Embryonic facial prominence (tissue), 1 donor: ENCODE measurements around the gene OLFML3.

Source experiments
- DNase-seq: peaks from one replicate; pipeline ENCODE4 v3.0.0-alpha.2; 2016; ENCODE audit errors: extremely low spot score

OLFML3 gene

DNA sequence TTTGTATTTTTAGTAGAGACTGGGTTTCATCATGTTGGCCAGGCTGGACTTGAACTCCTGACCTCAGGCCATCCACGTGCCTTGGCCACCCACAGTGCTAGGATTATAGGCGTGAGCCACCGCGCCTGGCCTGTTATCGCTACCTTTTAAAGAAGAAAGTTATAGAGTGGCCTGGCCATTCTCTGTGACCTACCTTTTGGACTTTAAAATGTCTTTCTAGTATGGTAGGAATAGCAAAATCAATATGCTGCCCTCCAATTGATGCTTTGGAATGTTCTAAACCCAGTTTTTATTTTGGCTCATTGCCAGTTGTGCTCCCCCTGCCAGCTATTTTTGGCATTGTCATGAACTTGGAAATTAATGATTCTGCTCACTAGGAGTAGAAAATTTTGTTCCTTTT, 30.3 kb upstream of the OLFML3 start:
- DNase-seq, result no peak

DNA sequence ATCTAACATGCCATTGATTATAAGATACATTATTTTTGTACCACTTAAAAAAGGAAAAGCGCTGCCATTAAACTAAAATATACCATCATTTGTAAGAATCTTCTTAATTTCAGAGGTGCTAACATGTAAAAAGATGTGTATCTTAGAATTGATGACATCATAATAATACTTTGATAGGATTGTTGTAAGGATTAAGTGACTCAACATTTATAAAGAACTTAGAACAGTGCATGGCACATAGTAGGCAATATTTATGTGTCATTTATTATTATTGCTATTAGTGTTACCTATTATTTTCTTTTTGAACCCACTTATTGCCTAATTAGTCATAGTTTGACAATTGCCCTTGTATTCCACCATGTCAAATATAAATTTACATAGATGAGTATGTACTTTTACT, 28.4 kb upstream of the OLFML3 start:
- DNase-seq, result no peak

DNA sequence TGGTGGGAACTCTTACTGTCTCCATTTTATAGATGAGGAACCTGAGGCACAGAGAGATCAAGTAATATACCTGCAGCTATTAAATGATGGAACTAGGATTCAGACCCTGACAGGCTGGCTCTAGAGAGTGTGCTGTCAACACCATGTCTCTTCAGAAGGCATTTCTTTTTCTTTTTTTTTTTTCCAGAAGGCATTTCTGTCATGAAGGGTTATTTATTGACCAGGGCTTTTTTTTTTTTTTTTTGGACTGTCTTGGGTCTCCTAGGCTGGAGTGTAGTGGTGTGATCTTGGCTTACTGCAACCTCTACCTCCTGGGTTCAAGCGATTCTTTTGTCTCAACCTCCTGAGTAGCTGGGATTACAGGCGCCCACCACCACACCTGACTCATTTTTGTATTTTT, 27.6 kb upstream of the OLFML3 start:
- DNase-seq, result no peak

DNA sequence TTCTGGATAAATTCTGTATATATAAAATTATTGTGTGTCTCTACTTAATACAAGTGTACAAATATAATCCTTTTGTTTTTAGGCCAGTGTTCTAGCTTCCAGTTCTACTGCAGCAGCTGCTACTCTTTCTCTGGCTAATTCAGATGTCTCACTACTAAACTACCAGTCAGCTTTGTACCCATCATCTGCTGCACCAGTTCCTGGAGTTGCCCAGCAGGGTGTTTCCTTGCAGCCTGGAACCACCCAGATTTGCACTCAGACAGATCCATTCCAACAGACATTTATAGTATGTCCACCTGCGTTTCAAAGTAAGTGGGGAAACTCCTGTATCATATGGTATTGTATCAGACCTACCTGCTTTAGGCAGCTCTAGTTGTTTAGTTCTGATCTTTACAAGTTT, 21.3 kb upstream of the OLFML3 start:
- DNase-seq, result no peak

DNA sequence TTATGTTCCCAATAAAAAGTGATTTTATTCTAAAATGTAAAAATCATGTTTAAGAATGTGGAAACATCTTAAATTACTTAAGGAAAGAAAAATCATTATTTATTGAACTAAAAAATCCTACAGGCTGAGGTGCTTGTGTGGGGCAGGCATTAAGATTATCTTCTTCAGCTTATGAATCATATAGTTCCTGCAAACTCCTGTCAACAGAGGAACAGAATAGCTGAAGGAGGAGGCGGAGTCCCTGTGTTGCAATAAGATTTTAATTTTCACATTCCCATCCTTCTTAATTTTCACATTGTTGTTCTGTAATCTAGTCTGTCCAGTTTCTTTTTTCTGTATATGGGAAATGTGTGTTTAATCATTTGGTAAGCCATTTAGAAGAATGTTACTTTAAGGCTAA, 20.6 kb upstream of the OLFML3 start:
- DNase-seq, result no peak

DNA sequence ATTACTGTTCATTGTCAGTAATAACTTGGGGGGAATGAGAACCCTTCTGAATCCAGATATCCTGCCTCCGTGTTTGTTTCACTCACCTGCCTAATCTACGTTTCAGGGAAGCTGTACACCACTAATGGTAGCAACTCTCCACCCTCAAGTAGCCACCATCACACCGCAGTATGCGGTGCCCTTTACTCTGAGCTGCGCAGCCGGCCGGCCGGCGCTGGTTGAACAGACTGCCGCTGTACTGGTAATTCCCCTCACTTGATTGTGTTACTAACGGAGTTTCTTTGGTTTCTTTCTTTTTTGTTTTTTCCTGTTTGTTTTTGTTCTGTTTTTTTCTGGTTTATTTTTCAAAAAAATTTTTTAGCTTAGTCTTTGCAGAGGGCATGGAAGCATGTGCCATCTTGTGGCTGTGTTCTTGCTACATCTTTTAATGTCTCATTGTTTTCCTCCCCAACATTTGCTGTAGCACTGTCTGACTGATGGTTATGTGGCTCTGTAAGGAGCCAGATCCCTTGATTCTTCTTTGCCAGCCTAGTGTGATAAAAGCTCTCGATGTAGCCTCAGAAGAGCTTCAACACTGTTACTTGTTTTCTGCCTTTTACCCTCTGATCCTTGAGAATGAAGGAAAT, 15.9 kb upstream of the OLFML3 start:
- DNase-seq, result no peak

DNA sequence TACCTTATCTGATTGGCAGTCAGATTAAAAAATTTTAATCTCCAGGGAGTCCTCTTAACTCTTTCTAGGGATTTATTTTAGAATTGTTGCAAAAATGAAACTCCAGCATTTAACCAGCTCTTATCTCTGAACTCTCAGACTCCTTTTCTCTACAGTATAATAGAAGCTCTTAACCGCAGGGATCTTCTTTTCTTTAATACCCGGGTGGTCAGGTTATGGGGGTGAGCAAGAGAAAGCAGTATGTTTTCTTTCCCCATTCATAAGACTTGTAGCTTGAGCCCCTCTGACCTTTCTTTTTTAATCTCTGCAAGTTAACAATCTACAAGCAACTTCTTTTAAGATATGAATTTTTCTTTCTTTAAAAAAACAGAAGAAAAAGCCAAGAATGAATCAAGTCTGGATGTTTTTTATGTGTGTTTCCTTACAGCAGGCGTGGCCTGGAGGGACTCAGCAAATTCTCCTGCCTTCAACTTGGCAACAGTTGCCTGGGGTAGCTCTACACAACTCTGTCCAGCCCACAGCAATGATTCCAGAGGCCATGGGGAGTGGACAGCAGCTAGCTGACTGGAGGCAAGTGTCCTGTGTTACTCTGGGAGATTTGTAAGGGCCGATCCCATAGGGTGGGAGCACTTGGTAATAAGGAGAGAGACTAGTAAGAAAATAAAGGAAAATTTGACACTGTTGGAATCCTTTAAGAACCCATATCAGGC, 13.4 kb upstream of the OLFML3 start:
- DNase-seq, result no peak

DNA sequence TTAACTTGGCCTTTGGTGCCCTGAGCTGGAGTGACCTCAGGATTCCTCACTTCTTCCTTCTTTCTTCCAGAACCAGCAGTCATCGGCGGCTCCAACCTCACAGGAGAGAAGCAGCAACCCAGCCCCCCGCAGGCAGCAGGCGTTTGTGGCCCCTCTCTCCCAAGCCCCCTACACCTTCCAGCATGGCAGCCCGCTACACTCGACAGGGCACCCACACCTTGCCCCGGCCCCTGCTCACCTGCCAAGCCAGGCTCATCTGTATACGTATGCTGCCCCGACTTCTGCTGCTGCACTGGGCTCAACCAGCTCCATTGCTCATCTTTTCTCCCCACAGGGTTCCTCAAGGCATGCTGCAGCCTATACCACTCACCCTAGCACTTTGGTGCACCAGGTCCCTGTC, 6.3 kb upstream of the OLFML3 start:
- DNase-seq, result no peak

DNA sequence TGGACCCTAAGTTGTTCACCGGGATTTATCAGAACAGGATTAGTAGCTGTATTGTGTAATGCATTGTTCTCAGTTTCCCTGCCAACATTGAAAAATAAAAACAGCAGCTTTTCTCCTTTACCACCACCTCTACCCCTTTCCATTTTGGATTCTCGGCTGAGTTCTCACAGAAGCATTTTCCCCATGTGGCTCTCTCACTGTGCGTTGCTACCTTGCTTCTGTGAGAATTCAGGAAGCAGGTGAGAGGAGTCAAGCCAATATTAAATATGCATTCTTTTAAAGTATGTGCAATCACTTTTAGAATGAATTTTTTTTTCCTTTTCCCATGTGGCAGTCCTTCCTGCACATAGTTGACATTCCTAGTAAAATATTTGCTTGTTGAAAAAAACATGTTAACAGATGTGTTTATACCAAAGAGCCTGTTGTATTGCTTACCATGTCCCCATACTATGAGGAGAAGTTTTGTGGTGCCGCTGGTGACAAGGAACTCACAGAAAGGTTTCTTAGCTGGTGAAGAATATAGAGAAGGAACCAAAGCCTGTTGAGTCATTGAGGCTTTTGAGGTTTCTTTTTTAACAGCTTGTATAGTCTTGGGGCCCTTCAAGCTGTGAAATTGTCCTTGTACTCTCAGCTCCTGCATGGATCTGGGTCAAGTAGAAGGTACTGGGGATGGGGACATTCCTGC, 3.9 kb upstream of the OLFML3 start:
- no peak for DNase-seq

DNA sequence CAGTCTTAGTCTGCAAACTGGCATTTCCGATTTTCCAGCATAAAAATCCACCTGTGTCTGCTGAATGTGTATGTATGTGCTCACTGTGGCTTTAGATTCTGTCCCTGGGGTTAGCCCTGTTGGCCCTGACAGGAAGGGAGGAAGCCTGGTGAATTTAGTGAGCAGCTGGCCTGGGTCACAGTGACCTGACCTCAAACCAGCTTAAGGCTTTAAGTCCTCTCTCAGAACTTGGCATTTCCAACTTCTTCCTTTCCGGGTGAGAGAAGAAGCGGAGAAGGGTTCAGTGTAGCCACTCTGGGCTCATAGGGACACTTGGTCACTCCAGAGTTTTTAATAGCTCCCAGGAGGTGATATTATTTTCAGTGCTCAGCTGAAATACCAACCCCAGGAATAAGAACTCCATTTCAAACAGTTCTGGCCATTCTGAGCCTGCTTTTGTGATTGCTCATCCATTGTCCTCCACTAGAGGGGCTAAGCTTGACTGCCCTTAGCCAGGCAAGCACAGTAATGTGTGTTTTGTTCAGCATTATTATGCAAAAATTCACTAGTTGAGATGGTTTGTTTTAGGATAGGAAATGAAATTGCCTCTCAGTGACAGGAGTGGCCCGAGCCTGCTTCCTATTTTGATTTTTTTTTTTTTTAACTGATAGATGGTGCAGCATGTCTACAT, 2.5 kb upstream of the OLFML3 start:
- DNase-seq, result no peak

DNA sequence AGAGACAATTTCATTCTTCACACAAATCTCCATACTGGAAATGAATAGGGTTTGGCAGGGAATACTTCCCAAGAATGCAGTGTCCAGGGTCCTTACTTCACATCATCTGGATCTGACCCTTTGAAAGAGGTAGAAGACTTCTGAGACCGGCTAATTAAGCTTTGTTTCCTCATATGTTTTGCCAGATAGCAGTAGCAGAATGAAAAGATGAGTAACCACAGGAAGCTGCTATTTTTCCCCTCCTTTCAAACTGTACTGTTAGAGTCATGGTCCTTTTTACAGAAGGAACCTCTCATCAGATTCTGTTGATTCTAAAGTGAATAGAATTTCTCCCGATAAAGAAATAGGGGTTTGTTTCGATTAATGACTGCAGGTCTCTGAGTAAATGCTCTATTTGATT, 1.4 kb upstream of the OLFML3 start:
- no peak for DNase-seq

DNA sequence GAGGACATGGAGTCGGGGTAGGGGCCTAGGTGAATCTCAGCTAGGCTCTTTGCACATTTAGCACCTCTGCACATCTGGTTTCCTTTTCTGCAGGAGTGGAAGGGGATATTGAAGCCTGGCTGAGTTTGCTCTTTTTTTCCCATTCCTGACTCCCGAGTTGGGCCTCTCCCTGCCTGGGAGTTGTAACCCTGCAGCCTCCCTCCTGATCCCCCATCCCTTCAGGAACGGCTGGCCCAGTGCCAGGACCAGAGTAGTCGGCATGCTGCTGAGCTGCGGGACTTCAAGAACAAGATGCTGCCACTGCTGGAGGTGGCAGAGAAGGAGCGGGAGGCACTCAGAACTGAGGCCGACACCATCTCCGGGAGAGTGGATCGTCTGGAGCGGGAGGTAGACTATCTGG, 836 bp downstream of the OLFML3 start:
- peak; percentile 70 for DNase-seq

DNA sequence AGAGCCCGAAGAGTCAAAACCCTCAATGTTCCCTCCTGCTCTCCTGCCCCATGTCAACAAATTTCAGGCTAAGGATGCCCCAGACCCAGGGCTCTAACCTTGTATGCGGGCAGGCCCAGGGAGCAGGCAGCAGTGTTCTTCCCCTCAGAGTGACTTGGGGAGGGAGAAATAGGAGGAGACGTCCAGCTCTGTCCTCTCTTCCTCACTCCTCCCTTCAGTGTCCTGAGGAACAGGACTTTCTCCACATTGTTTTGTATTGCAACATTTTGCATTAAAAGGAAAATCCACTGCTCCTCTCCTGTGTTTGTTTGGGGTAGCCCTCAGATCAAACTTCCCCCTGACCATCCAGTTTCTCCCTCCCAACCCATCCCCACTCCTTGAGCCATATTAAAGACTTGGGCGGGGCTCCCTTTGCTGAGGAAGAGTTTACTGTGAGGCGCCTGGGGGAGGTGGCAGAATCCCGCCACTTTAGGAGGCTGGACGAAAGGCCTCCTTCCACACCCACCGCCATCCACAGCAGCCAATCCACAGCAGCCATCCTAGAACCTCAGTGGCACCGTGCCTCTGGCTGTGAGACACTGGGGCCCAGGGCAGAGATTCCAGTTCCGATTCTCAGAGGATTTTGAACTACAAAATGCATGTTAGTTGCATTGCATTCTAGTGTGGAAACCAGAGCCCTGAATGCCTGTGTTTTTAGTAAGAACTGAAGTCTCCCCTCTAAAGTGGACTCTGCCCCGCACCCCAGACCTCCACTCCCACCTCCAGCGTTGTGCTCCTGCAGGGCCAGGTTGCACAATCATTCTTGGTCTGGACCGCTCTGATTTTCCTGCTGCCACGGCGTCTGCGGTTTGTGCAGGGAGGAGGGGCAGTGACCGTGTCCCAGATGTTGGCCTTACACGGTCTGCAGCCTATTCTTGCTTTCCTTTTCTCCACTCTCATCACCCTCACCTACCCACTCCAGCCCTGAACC, 3.0 kb downstream of the OLFML3 start:
- DNase-seq, result no peak

DNA sequence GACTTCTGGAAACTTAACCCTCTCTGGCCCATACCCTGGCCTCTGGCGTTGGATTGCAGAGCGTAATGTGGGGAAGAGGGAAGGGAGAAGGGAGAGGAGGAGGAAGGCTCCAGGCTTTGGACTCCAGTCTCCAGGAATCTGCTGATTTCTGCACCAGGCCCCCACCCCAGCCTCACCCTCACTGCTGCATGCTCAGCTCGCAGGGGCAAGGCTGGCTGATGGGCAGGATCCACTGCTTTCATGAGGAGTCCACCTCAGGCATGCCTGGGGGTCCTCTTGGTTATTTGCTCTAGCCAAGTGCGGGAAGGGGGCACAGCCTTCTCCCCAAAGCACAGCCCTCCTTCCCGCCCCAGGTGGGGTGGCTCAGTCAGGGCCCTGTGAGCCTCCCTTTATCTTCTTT, 3.7 kb downstream of the OLFML3 start:
- DNase-seq, result no peak

DNA sequence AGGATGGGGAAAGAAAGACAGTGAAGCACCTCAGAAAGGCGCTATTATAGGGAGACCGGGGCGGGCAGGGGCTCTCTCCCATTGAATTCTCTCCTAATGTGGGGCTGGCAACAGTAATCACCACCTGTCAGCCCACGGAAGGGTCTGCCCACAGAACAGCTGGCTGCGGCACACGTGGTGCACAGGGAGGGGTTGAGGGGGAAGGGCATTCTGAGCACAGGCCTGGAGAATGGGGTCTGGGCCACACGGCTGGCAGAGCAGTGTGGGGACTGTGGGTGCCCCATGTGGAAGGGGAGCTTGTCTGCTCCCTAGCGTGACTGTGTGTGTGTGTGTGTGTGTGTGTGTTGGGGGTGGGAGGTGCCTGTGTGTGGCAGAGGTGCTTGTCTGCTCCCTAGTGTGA, 4.1 kb downstream of the OLFML3 start:
- DNase-seq, result no peak

DNA sequence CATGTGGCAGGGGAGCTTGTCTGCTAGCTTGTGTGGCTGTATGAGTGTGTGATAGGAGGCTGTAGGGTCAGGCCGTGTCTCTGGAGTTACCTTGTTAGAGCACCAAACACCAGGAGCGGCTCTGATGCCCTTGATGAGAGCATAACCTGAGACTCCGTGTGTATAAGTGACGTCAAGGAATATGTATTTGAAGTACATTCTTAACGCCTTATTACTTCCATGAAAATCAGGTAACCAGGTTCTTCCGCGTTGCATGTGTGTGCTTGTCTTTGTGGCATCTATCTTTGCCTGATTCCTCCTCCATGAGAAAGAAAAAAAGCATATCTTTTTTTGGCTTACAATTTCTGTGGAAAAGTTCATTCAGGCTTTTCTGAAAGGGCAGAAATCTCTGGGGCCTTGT, 4.6 kb downstream of the OLFML3 start:
- DNase-seq, result no peak

DNA sequence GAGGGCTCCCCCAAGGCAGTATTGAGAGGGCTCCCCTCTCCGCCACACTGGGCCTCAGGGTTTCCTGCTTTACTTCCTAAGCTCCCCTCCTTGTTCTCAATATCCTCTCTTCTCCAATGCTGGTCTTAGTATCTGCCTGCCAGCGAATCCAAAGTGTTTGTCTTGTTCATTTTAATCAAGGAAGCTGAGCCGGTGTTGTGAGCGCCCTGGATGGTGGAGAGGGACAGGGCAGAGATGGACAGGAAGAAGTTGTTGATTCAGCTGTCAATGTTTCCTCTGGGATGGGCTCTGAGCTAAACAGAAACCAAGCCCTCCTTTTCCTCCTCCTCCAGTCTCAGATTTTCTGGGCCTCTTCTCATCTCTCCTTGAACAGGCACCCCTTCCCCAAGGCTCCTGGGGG, 5.4 kb downstream of the OLFML3 start:
- no peak for DNase-seq

DNA sequence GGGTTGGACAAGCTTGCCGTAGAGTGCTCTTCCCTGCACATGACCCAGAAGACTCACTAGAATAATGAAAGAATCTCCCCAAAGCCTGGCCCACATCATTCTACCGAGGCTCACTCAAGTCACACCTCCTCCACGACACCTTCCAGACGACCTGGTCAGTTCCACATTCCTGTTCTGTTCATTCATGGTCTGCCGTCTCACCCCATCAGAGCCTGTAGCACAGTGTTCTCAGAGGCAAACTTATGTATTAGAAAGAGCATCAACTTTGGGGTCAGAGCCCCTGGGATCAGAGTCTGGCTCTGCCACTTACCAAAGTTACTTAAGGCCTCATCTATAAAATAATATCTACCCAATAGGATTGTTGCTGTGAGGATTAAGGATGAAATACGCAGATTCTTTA, 7.5 kb downstream of the OLFML3 start:
- no peak for DNase-seq

DNA sequence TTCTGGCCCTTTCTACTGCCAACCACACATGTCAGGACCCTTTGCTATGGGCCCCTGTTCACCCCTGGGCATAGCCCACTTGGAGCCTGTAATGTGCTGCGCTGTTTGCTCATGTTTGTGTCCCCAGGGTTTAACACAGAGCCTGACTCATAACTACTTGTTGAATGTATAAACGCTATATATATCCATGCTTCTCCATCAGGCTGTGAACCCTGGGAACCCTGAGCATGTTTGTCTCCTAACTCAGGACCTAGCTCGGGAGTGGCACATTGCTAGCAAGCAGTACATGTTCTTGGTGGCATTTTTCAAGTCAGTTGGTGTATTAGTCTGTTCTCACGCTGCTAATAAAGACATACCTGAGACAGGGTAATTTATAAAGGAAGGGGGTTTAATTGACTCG, 8.0 kb downstream of the OLFML3 start:
- DNase-seq, result no peak

DNA sequence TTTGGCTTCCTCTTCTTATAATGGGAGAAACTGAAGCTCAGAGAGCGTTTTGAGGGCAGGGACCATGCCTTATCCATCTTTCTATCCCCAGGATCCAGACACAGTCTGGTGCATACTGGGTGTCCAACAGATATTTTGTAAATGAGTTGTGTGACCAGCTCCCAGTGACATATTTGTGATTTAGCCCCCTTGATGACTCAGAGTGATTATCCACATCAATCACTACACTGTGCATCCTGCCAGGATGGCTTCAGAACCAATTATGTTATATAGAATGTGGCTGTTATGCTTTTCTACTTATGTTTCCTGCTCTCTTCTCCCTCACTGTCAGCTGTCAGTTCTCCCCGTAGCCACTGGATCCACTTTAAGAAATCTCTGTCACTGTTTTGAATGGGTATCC, 11.3 kb downstream of the OLFML3 start:
- DNase-seq, result no peak

DNA sequence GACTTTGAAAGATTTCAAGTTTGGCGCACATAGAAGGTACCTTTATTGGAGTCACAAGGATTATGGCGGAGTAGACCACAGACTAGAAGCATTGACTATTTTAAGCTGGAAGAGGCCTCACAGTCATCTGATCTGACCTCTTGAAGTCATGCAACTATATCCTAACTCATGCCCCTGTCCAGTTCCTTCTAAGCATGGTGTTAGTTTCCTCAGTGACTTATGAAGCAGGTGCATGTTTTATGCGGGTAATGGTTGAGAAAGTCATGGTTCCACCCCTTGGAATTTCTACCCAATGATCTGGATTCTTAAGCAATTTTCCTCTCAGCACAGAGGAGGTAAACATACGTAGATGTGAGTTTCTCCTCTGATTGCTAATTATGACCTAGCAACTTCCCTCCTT, 11.7 kb downstream of the OLFML3 start:
- DNase-seq, result no peak
